Thyroid gland (tissue), 4 donors: Measurements from ENCODE around the gene IL17RA.

Experiments used
- POLR2A ChIP-seq, 2 donors: fragments of 450-650 bp; IDR thresholded peaks; one replicate each; pipeline ENCODE4 v1.6.1; 2017; ENCODE audit warnings: antibody characterized with exemption in 2 of 2, mild to moderate bottlenecking in 2 of 2, moderate library complexity in 1 of 2
- TF ChIP-seq, protein P1 (sequence below), 6 experiments: fragments of 200-600 bp in 3 of 6; fragments of 450-650 bp in 3 of 6; sonication (generic) in 3 of 6; IDR thresholded peaks; one replicate each; pipeline ENCODE4 v1.5.1; 2016 to 2019; ENCODE audit warnings: antibody characterized with exemption in 6 of 6, mild to moderate bottlenecking in 2 of 6, inconsistent platforms in 1 of 6, moderate library complexity in 1 of 6

DNA sequence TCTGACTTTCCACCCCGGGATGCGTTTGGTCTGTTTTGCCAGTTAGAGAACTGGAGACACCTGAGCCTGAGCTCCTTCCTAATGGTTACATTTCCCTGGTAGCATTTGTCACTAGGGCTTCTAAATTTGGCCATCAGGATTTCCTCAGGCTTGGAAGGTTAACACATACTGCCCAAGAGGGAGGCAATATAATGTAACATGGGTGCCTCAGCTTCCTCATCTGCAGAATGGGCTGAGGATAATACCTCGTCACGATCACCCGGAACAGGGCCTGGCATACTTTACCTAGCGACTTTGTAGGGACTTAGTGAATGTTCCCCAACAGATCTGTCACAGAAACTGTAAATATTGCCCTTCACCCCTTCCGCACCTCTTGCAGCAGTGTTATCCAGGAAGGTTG, 11.3 kb downstream of the IL17RA start:
- no peak for TF ChIP-seq POLR2A (IDR thresholded peaks at IDR 0.05)
- TF ChIP-seq, protein P1, sequence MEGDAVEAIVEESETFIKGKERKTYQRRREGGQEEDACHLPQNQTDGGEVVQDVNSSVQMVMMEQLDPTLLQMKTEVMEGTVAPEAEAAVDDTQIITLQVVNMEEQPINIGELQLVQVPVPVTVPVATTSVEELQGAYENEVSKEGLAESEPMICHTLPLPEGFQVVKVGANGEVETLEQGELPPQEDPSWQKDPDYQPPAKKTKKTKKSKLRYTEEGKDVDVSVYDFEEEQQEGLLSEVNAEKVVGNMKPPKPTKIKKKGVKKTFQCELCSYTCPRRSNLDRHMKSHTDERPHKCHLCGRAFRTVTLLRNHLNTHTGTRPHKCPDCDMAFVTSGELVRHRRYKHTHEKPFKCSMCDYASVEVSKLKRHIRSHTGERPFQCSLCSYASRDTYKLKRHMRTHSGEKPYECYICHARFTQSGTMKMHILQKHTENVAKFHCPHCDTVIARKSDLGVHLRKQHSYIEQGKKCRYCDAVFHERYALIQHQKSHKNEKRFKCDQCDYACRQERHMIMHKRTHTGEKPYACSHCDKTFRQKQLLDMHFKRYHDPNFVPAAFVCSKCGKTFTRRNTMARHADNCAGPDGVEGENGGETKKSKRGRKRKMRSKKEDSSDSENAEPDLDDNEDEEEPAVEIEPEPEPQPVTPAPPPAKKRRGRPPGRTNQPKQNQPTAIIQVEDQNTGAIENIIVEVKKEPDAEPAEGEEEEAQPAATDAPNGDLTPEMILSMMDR (IDR thresholded peaks at IDR 0.05): no peak
